ENCODE results near the gene C1orf216. TPM values are rescaled to one million over a fixed set of nuclear protein-coding genes. Genes with fewer than 3 reads are reported as not detected.
A peak's percentile ranks its signal among the peaks of the same experiment; 100 is the strongest.

Gene C1orf216
- 10 to 100 TPM in 1 of 3 donors, 1 to 10 TPM in 2; 7.1 to 11.7 (median 9.8) TPM for polyA plus RNA-seq (ENCODE audit: insufficient read length in 3 of 3)
- long read RNA-seq, donor 1, transcript C1orf216-201 (2 exons, 3,218 nt), result major isoform, 7 of 7 reads
- long read RNA-seq, donor 1, partial matches to known transcripts, result 0 of 7 reads
- long read RNA-seq, donor 1, other reads (novel, unspliced or antisense), result 0 of 7 reads
- long read RNA-seq, donor 2, result 0 reads
- long read RNA-seq, donor 3, transcript C1orf216-201 (2 exons, 3,218 nt), result major isoform, 6 of 6 reads
- long read RNA-seq, donor 3, partial matches to known transcripts, result 0 of 6 reads
- long read RNA-seq, donor 3, other reads (novel, unspliced or antisense), result 0 of 6 reads
- long read RNA-seq, donor 4, transcript C1orf216-201 (2 exons, 3,218 nt), result major isoform, 5 of 5 reads
- long read RNA-seq, donor 4, partial matches to known transcripts, result 0 of 5 reads
- long read RNA-seq, donor 4, other reads (novel, unspliced or antisense), result 0 of 5 reads
- long read RNA-seq, donor 5, result 0 reads
- long read RNA-seq, donor 6, transcript C1orf216-201 (2 exons, 3,218 nt), result major isoform, 6 of 6 reads
- long read RNA-seq, donor 6, partial matches to known transcripts, result 0 of 6 reads
- long read RNA-seq, donor 6, other reads (novel, unspliced or antisense), result 0 of 6 reads
- long read RNA-seq, donor 7, transcript C1orf216-201 (2 exons, 3,218 nt), result major isoform, 5 of 5 reads
- long read RNA-seq, donor 7, partial matches to known transcripts, result 0 of 5 reads
- long read RNA-seq, donor 7, other reads (novel, unspliced or antisense), result 0 of 5 reads
- long read RNA-seq, donor 8, partial matches to known transcripts, result 0 of 3 reads
- long read RNA-seq, donor 8, other reads (novel, unspliced or antisense), result 0 of 3 reads
- long read RNA-seq, donor 9, partial matches to known transcripts, result 0 of 1 reads
- long read RNA-seq, donor 9, other reads (novel, unspliced or antisense), result 0 of 1 reads
- long read RNA-seq, donor 10, partial matches to known transcripts, result 0 of 2 reads
- long read RNA-seq, donor 10, other reads (novel, unspliced or antisense), result 0 of 2 reads
- long read RNA-seq, donor 11, partial matches to known transcripts, result 0 of 3 reads
- long read RNA-seq, donor 11, other reads (novel, unspliced or antisense), result 0 of 3 reads
- long read RNA-seq, donor 12, partial matches to known transcripts, result 0 of 2 reads
- long read RNA-seq, donor 12, other reads (novel, unspliced or antisense), result 0 of 2 reads
- long read RNA-seq, donor 13, partial matches to known transcripts, result 0 of 4 reads
- long read RNA-seq, donor 13, other reads (novel, unspliced or antisense), result 0 of 4 reads
- long read RNA-seq, donor 14, partial matches to known transcripts, result 0 of 1 reads
- long read RNA-seq, donor 14, other reads (novel, unspliced or antisense), result 0 of 1 reads
- long read RNA-seq, donor 15, partial matches to known transcripts, result 0 of 3 reads
- long read RNA-seq, donor 15, other reads (novel, unspliced or antisense), result 0 of 3 reads
- long read RNA-seq, donor 16, transcript C1orf216-201 (2 exons, 3,218 nt), result major isoform, 13 of 13 reads
- long read RNA-seq, donor 16, partial matches to known transcripts, result 0 of 13 reads
- long read RNA-seq, donor 16, other reads (novel, unspliced or antisense), result 0 of 13 reads

GRCh38 chr1:35718492-35719336, at the start of gene C1orf216:
TSS of gene C1orf216 (minus strand) at chr1:35718884. CDS start at chr1:35716321, 2,563 bp downstream.
- DNase-seq (ENCODE audit: extremely low read depth in 1 of 11, low read depth in 9 of 11, low spot score in 4 of 11), result peak in 3 of 11 donors; percentile 29 to 68 (median 50)

DNA sequence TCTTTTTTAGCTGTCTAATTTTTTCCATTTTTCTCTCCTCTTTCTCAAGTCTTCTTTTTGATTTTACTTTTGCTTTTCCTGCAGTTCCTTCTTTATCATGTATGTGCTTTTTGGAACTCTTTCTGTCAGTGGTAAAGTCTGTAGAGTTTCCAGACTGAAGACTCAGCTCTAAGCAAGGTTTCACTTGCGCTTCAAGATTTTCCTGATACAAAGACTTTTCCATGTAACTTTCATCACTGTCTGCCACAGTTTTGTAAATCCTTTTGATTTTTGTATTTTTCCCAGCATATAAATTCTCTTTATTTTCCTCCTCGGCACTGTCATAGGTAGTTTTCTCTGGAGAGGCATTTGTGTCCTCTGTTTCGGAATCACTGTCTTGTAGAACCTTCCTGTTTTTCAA, 45.6 kb upstream of the C1orf216 start:
- no peak for DNase-seq (ENCODE audit: extremely low read depth in 1 of 11, low read depth in 9 of 11, low spot score in 4 of 11)

DNA sequence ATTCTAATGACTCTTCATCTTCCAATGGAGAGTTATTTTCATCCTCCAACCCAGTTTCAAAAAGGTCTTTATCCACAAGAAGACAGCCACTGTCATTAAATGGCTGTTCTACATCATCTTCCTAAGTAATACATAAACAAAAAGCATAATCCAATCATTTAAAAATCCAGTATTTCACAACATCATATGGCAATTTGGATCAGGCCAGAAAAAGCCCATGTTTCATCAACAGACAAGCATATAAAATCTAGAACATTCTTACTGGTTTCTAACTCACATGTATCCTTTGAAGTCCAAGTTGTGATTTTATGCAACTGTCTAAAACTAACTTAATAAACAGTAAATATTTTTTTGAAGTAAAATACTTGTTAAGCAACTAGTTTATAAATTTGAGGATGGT, 44.5 kb upstream of the C1orf216 start:
- no peak for DNase-seq (ENCODE audit: extremely low read depth in 1 of 11, low read depth in 9 of 11, low spot score in 4 of 11)

GRCh38 chr1:35762141-35762540, 43.5 kb upstream of the C1orf216 start:
- no peak for DNase-seq (ENCODE audit: extremely low read depth in 1 of 11, low read depth in 9 of 11, low spot score in 4 of 11)

DNA sequence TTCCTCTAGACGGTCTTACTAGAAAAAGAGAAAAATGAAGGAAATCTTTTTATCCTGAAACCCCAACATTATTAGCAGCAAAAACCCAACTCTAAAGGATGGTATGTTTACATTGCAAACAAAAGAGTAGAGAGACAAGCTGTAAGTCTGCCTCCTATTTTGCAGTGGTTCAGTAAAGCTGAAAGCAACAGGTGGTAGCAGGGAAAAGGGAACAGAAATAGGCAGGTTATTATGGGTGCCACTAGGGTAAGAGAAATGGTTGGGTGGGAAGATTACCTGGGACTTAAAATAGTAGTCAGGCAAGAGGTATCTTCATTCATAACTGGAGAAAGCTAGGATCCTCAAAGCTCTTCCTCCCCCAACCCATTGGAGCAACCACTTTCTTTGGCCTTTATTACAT, 37.4 kb upstream of the C1orf216 start:
- DNase-seq (ENCODE audit: extremely low read depth in 1 of 11, low read depth in 9 of 11, low spot score in 4 of 11), result no peak

- no peak for DNase-seq (ENCODE audit: extremely low read depth in 1 of 11, low read depth in 9 of 11, low spot score in 4 of 11)
Observed at GRCh38 chr1:35753626-35754260, 35.1 kb upstream of the C1orf216 start.

DNA sequence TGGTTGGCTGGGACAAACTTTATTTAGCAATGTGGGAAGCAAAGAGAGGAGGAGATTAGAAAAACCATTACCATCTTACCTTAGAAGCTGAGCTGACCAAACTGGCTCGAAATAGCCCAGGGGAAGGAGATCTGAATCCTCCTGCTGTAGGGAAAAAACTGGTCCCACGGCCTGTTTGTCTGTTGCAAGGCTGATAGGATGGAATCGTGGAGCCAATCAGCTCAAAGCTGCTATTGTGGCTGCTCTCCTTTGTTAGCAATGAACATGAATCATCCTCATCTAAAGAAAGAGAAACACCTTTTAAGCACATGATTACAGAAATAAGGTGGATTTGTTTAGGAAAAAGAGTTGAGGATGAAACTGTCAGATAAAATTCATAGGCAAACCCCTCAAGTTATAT, 29.6 kb upstream of the C1orf216 start:
- no peak for DNase-seq (ENCODE audit: extremely low read depth in 1 of 11, low read depth in 9 of 11, low spot score in 4 of 11)

DNA sequence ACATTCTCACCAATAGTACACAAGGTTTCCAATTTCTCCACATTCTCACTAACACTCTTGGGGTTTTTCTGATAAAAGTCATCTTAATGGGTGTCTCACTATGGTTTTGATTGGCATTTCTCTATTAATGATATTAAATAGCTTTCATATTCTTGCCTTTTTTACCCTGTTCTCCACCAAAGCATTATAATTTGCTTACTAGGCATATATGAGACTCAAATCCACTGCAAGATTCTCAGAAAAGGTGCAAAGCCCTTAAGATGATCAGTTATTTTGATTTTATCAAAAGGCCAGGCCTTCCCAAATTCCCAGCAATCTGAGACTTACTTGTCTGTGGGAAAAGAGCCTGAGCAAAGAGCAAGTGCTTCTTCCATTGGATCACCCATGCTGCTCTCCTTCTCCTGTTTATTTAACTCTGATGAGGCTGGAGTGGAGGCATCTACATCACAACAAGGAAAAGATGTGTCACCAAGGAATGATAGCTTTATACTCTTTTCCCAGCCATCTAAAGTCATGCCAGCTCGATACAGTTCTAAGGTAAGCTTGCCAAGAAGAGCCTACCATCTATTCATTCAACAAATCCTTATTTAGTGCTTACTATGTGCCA, 26.5 kb upstream of the C1orf216 start:
- DNase-seq (ENCODE audit: extremely low read depth in 1 of 11, low read depth in 9 of 11, low spot score in 4 of 11), result no peak

- no peak for DNase-seq (ENCODE audit: extremely low read depth in 1 of 11, low read depth in 9 of 11, low spot score in 4 of 11)
Observed at GRCh38 chr1:35737120-35737519, 18.4 kb upstream of the C1orf216 start.

- no peak for DNase-seq (ENCODE audit: extremely low read depth in 1 of 11, low read depth in 9 of 11, low spot score in 4 of 11)
Observed at GRCh38 chr1:35727434-35728040, 8.9 kb upstream of the C1orf216 start.

GRCh38 chr1:35726450-35727433, 8.1 kb upstream of the C1orf216 start:
- peak in 2 of 11 donors; percentile 33 to 50 for DNase-seq (ENCODE audit: extremely low read depth in 1 of 11, low read depth in 9 of 11, low spot score in 4 of 11)

GRCh38 chr1:35725596-35725995, 6.9 kb upstream of the C1orf216 start:
- no peak for DNase-seq (ENCODE audit: extremely low read depth in 1 of 11, low read depth in 9 of 11, low spot score in 4 of 11)

DNA sequence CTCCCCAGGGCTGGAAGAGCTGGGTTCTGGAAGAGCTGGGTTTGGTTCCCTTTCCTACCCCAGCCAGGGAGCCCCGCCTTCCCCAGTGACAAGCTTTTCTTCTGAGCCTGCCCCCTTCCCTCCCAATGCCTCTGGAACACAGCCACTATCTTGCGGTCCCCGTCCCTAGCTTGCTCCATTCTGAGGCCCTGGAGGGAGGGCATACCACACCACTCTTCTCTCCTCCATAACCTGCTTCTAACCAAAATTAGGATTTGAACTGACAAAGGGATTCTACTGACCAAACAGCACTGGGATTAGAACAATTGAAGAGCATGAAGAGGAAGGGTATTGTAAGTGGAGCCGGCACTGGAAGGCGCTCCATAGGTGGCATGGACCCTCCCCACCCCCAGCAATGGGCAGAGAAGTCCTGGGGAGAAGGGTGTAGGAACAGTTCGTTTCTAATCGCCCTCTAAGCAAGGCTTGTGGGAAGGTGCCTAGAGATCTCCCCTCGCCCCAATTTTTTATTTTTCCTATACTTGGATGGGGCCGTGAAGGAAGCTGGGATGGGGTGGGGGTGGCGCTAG, 690 bp downstream of the C1orf216 start:
- no peak for DNase-seq (ENCODE audit: extremely low read depth in 1 of 11, low read depth in 9 of 11, low spot score in 4 of 11)

DNA sequence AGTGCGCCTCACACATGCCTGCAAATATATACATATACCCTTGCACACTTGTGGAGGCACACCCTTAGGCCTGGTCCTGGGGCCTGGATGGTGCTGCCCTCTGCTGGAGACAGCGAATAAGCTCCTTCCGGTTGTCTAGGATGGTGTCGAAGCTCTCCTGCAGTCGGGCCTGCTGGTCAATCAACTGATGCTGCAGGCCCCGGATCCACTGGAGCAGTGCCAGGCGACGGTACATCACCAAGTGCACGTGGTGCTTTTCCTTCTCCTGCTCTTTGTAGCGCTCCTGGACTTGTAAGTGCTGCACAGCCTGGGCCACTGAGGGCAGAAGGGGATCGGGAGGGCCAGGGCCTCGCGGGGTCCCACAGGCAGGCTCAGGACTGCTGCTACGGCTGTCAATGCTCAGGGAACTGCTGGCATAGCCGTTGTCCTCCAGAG, 3.1 kb downstream of the C1orf216 start:
- DNase-seq (ENCODE audit: extremely low read depth in 1 of 11, low read depth in 9 of 11, low spot score in 4 of 11), result peak in 1 of 11 donors; percentile 41
